GM12891 (cell line): ENCODE results near the gene RFPL4A.

Experiments used
- POLR2A ChIP-seq: IDR thresholded peaks from 2 replicates; pipeline ENCODE4 v1.6.1; 2011; ENCODE audit warnings: low read depth, low read length, control low read depth
- POLR2AphosphoS5 ChIP-seq: IDR thresholded peaks from 2 replicates; pipeline ENCODE4 v1.6.1; 2011; ENCODE audit warnings: low read depth, low read length, control low read depth
- SPI1 ChIP-seq: IDR thresholded peaks from 2 replicates; pipeline ENCODE4 v1.6.1; 2011; ENCODE audit warnings: low read depth, low read length, control low read depth

GRCh38 chr19:55711719-55712118 lies 47.2 kb upstream of the RFPL4A start:
- TF ChIP-seq SPI1 (no peak), POLR2A (no peak), POLR2AphosphoS5 (no peak)
